BE2C (cell line): ENCODE data around the gene ZNF341.
"Not testable (repeated sequence)": the region's sequence is repeated elsewhere in the genome, so short reads cannot be mapped to it uniquely, and the experiment has no call there.

Experiments
- DNase-seq: peaks from one replicate; pipeline ENCODE4 v3.0.0-alpha.2; 2020
- H3K27me3 ChIP-seq: fragments of 250-450 bp; sonication (Bioruptor Pico); 2 replicates; pipeline ENCODE4 v1.5.1; 2020; ENCODE audit warnings: mild to moderate bottlenecking
- H3K36me3 ChIP-seq: fragments of 250-450 bp; sonication (Bioruptor Pico); 2 replicates; pipeline ENCODE4 v1.5.1; 2020; ENCODE audit warnings: mild to moderate bottlenecking
- H3K4me1 ChIP-seq: fragments of 250-450 bp; sonication (Bioruptor Pico); 2 replicates; pipeline ENCODE4 v1.5.1; 2020
- H3K4me3 ChIP-seq: 2 replicates; pipeline ENCODE4 v1.5.1; 2011; ENCODE audit warnings: low read depth, low read length
- H3K9me3 ChIP-seq: fragments of 250-450 bp; sonication (Bioruptor Pico); 2 replicates; pipeline ENCODE4 v1.5.1; 2020
- CTCF ChIP-seq: IDR thresholded peaks from 2 replicates; pipeline ENCODE4 v1.5.1; 2012; ENCODE audit warnings: mild to moderate bottlenecking, low read depth, low read length

ZNF341 gene

GRCh38 chr20:33693741-33694638 lies 37.8 kb upstream of the ZNF341 start:
- Histone ChIP-seq H3K4me1 (peaks cover 11% of the 10 kb centered on the region), H3K36me3 (no peaks in the 10 kb centered on the region), H3K9me3 (no peaks in the 10 kb centered on the region), H3K4me3 (no peak overlapping the region), H3K27me3 (no peaks in the 10 kb centered on the region)
- no peak for DNase-seq
- TF ChIP-seq CTCF = 0 out of 2 replicates have a peak, but pooled peaks have one; percentile 8

GRCh38 chr20:33694639-33695012 lies 37.2 kb upstream of the ZNF341 start:
- no peak for TF ChIP-seq CTCF

GRCh38 chr20:33696448-33696847 lies 35.3 kb upstream of the ZNF341 start:
- H3K9me3 ChIP-seq = no peaks in the 10 kb centered on the region
- H3K4me1 ChIP-seq = peaks cover 11% of the 10 kb centered on the region
- no peaks in the 10 kb centered on the region for H3K36me3 ChIP-seq
- no peak overlapping the region for H3K4me3 ChIP-seq
- DNase-seq = peak; percentile 73
- no peaks in the 10 kb centered on the region for H3K27me3 ChIP-seq
- no peak for TF ChIP-seq CTCF

More at GRCh38 chr20:33694639-33695012, 37.2 kb upstream of the ZNF341 start:
- Histone ChIP-seq H3K4me3 (no peak overlapping the region), H3K9me3 (no peaks in the 10 kb centered on the region), H3K4me1 (peaks cover 11% of the 10 kb centered on the region), H3K27me3 (no peaks in the 10 kb centered on the region), H3K36me3 (no peaks in the 10 kb centered on the region)
- DNase-seq = no peak

- DNase-seq = peak; percentile 72
- H3K27me3 ChIP-seq = no peaks in the 10 kb centered on the region
- no peaks in the 10 kb centered on the region for H3K36me3 ChIP-seq
- H3K9me3 ChIP-seq = no peaks in the 10 kb centered on the region
- no peak overlapping the region for H3K4me3 ChIP-seq
- H3K4me1 ChIP-seq = peaks cover 11% of the 10 kb centered on the region
- no peak for TF ChIP-seq CTCF
Measured at GRCh38 chr20:33697129-33697528, 34.7 kb upstream of the ZNF341 start.

- peaks cover 19% of the 10 kb centered on the region for H3K4me1 ChIP-seq
- not testable (repeated sequence) for H3K9me3 ChIP-seq, H3K27me3 ChIP-seq, H3K4me3 ChIP-seq, H3K36me3 ChIP-seq, DNase-seq
Measured at GRCh38 chr20:33698966-33699365, 32.8 kb upstream of the ZNF341 start.

GRCh38 chr20:33700696-33701441 lies 30.9 kb upstream of the ZNF341 start:
- DNase-seq, H3K27me3 ChIP-seq, H3K4me3 ChIP-seq, H3K36me3 ChIP-seq, H3K9me3 ChIP-seq: not testable (repeated sequence)
- H3K4me1 ChIP-seq = peaks cover 19% of the 10 kb centered on the region
